IPS-20b (cell line): Measurements from ENCODE around the gene MYBPHL.
"Not testable (repeated sequence)": the region's sequence is repeated elsewhere in the genome, so short reads cannot be mapped to it uniquely, and the experiment has no call there.

Experiments used
- H3K27ac ChIP-seq: one replicate; pipeline ENCODE4 v1.5.1; 2013; ENCODE audit warnings: low read length
- H3K27me3 ChIP-seq: 2 replicates; pipeline ENCODE4 v1.6.1; 2013; ENCODE audit warnings: mild to moderate bottlenecking, low read length, inconsistent platforms; ENCODE audit not compliant: insufficient read depth
- H3K36me3 ChIP-seq: 2 replicates; pipeline ENCODE4 v1.6.1; 2013; ENCODE audit warnings: low read depth, mild to moderate bottlenecking, inconsistent platforms, low read length, moderate library complexity; ENCODE audit not compliant: insufficient read depth
- H3K4me1 ChIP-seq: 2 replicates; pipeline ENCODE4 v1.6.1; 2013; ENCODE audit warnings: mild to moderate bottlenecking, control low read depth, inconsistent platforms, low read length, moderate library complexity; ENCODE audit not compliant: insufficient read depth
- H3K4me3 ChIP-seq: 2 replicates; pipeline ENCODE4 v1.5.1; 2013; ENCODE audit warnings: mild to moderate bottlenecking, low read length, inconsistent platforms
- H3K9ac ChIP-seq: 2 replicates; pipeline ENCODE4 v1.6.1; 2013; ENCODE audit warnings: low read depth, mild to moderate bottlenecking, inconsistent platforms, low read length, moderate library complexity
- H3K9me3 ChIP-seq: 2 replicates; pipeline ENCODE4 v1.6.1; 2013; ENCODE audit warnings: mild to moderate bottlenecking, low read depth, low read length, inconsistent platforms; ENCODE audit not compliant: insufficient read depth

MYBPHL gene

DNA sequence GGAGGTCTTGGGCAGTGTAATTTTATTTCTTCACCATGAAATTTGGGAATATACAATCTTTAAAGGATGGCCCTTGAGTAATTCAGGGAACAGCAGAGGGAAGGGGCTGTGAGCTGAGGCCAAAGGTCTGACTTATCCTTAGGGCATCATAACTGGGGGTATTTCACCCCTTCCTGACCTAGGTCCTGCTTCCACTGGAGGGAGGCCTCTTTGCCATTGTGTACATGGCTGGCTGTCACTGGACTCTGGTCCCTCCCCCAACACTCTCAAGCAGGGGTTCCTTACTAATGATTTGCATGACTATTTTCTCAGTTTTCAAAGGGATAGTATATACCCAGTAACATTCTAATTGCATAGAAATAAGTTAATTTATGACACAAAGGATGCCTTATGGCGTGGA, 16.7 kb downstream of the MYBPHL start:
- Histone ChIP-seq H3K27ac (no peak overlapping the region), H3K9me3 (no peaks in the 10 kb centered on the region), H3K36me3 (no peaks in the 10 kb centered on the region), H3K27me3 (no peaks in the 10 kb centered on the region), H3K9ac (no peak overlapping the region), H3K4me3 (no peak overlapping the region), H3K4me1 (peaks cover 6% of the 10 kb centered on the region; the same call in 1 of the 2 replicates)

DNA sequence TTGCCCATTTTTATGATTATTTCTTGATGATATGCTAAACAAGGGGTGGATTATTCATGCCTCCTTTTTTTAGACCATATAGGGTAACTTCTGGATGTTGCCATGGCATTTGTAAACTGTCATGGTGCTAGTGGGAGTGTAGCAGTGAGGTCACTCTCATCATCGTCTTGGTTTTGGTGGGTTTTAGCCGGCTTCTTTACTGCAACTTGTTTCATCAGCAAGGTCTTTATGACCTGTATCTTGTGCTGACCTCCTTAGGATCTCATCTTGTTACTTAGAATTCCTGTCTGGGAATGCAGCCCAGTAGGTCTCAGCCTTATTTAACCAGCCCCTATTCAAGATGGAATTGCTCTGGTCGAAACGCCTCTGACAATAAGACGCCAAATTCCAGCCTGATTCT, 20.0 kb downstream of the MYBPHL start:
- peaks cover 15% of the 10 kb centered on the region for H3K4me1 ChIP-seq
- not testable (repeated sequence) for H3K27ac ChIP-seq, H3K27me3 ChIP-seq, H3K9me3 ChIP-seq, H3K4me3 ChIP-seq, H3K36me3 ChIP-seq, H3K9ac ChIP-seq

DNA sequence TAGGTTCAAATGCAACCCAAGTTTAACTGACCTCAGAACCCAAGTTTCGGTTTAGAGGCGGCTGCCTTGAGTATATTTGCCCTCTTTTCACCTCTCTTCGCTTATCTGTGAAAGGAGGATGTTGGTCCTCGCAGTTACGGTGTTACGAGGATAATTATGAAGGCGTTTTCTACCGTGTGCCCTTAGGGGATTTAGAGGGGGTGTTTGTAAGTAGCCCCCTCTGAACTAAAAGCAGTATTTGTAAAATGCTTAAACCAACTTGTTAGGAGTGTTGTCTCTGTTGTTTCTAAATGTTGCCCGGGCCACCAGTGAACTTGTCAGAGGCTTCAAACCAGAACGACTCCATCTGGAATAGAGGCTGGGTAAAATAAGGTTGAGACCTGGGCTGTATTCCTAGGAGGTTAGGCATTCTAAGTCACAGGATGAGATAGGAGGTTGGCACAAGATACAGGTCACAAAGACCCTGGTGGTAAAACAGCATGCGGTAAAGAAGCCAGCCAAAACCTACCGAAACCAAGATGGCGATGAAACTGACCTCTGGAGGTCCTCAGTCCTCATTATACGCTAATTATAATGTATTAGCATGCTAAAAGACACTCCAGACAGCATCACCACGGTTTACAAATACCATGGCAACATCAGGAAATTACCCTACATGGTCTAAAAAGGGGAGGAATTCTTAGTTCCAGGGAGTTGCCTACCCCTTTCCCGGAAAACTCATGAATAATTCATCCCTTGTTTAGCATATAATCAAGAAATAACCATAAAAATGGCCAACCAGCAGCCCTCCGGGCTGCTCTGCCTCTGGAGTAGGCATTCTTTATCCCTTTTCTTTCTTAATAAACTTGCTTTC, 22.8 kb downstream of the MYBPHL start:
- Histone ChIP-seq H3K9ac (peak overlapping the region; percentile 87), H3K27ac (peak overlapping the region; percentile 49), H3K36me3 (peaks cover 22% of the 10 kb centered on the region), H3K27me3 (no peaks in the 10 kb centered on the region), H3K9me3 (no peaks in the 10 kb centered on the region), H3K4me1 (peaks cover 15% of the 10 kb centered on the region), H3K4me3 (peak overlapping the region; percentile 87)

DNA sequence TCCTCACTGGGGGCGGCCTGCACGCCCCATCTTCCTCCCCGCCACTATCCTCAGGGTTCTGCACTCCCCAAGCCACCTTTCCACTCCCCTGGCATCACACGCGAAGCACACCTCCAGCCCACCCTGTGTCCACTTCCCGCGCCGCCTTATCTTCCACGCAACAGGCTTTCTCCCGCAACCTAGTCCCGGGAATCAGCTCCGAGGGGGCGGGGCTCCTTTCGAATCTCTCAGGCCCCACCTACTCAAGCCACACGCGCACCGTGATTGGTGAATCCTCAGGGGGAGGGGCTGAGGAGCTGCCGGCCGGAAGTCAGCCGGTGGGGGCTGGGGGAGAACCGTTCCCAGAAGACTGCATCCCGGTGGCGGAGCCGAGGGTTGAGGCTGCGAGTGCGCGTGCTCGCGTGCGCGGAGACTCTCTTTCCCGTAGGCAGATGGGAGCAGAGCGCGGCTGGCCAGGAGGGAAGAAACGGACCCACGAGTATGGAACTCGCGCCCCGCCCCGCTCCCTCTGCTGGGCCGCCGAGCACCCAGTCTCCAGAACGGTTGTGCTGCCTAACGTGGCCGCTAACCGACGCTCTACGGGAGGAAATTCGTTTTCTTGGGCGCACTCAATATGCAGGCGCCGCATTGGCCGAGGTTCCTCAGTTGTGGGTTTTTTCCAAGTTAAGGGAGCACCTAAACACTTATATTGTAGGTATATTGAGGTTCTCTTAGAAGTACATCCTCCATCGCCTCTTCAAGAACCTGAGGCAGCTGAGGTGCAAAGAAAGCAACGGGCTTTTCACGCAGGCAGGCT, 23.7 kb downstream of the MYBPHL start, which contains the start of gene PSRC1:
Gene PSRC1 (minus strand): TSS at position 194 of the 796 bp plus-strand sequence.
- H3K9me3 ChIP-seq = no peaks in the 10 kb centered on the region
- H3K4me1 ChIP-seq = peaks cover 15% of the 10 kb centered on the region

DNA sequence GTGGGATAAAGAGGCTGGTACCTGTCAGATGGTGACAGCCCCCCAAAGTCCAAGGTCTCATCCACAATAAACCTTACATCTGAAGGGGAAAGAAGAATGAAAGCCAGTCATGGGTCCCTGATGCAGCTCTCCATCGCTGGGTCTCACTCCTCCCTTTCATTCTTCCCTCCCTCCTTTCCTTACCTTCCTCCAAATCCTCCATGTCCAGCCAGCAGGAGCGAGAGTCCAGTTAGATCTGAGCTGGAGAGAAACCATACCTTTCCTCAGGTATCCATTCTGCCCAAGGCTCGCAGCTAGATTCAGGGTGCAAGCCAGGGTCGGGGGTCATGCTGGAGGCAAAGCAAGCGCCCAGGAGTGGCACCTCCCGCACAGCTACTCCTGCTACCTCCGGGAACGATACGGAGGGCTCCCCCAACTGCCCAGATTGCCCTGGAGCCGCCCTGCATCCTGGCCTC, 24.3 kb downstream of the MYBPHL start:
- H3K4me3 ChIP-seq = peak overlapping the region; percentile 87
- H3K4me1 ChIP-seq = peaks cover 15% of the 10 kb centered on the region
- H3K27me3 ChIP-seq = no peaks in the 10 kb centered on the region
- peaks cover 34% of the 10 kb centered on the region for H3K36me3 ChIP-seq
- peak overlapping the region; percentile 87 for H3K9ac ChIP-seq
- H3K9me3 ChIP-seq = no peaks in the 10 kb centered on the region
- H3K27ac ChIP-seq = peak overlapping the region; percentile 49

More for the DNA sequence above, 23.7 kb downstream of the MYBPHL start, which contains the start of gene PSRC1:
- Histone ChIP-seq H3K27ac (peak within 1 kb of the TSS; percentile 49), H3K27me3 (no peaks in the 10 kb centered on the region), H3K9ac (peak within 1 kb of the TSS; percentile 87), H3K36me3 (peaks cover 30% of the 10 kb centered on the region), H3K4me3 (peak within 1 kb of the TSS; percentile 87)

DNA sequence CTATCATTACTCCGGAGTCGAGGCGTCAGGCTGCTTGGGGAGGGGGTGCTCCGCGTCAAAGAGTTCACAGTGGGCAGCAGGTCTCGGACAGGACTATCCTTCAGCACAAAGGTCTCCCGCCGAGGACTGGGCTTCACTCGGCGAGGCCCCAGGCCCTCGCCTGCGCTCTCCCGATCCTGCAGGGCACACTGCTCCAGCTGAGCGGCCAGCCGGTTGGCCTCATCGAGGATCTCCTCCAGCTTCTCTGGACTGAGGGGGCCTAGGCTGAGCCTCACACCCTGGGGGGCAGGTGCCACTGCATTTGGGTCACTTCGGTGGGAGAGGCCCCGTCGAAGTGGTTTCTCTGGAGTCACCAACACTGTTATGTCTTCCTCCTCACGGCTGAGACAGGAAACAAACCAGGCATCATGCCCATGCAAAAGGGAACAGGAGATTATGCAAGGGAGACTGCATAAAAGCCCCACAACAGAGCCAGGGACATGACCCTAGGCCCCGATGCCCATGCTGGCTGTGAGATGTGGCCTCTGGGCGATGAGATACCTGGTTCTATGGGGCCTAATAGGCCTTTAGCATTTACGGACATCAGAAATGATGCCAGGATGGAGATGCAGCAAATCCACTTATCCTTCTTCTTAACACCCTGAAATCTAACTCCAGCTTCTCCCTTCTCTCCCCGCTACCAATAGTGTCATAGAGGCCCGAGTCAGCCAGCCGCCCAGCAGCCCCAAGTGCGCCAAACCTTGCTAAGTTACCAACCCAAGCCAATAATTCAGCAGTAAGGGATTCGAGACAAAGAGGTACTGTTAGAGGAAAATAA, 24.9 kb downstream of the MYBPHL start:
- Histone ChIP-seq H3K27me3 (no peaks in the 10 kb centered on the region), H3K4me3 (peak overlapping the region; percentile 87), H3K9ac (peak overlapping the region; percentile 87; the same call in 1 of the 2 replicates), H3K9me3 (no peaks in the 10 kb centered on the region), H3K27ac (no peak overlapping the region), H3K36me3 (peaks cover 34% of the 10 kb centered on the region), H3K4me1 (peaks cover 15% of the 10 kb centered on the region)

DNA sequence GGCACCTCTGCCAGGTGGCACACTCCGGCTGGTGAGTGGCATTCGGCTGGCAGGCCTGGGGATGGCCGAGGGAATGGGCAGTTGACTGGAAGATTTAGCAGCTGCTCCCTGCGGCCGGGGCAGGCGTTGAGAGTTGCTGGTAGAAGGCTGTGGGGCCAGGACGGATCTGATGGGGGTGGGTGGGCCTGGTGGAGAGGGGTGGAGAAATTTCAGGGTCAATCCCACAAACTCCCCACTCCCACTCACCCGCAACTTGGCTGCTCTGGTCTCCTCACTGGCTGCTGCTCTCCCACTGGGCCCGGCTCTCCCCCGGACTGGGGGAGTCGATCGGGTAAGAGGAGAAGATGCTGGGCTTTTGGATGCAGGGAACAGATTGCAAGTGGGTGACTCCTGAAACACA, 25.9 kb downstream of the MYBPHL start:
- Histone ChIP-seq H3K27ac (no peak overlapping the region), H3K4me3 (no peak overlapping the region), H3K9me3 (no peaks in the 10 kb centered on the region), H3K27me3 (no peaks in the 10 kb centered on the region), H3K9ac (no peak overlapping the region), H3K4me1 (peaks cover 15% of the 10 kb centered on the region), H3K36me3 (peaks cover 34% of the 10 kb centered on the region)

DNA sequence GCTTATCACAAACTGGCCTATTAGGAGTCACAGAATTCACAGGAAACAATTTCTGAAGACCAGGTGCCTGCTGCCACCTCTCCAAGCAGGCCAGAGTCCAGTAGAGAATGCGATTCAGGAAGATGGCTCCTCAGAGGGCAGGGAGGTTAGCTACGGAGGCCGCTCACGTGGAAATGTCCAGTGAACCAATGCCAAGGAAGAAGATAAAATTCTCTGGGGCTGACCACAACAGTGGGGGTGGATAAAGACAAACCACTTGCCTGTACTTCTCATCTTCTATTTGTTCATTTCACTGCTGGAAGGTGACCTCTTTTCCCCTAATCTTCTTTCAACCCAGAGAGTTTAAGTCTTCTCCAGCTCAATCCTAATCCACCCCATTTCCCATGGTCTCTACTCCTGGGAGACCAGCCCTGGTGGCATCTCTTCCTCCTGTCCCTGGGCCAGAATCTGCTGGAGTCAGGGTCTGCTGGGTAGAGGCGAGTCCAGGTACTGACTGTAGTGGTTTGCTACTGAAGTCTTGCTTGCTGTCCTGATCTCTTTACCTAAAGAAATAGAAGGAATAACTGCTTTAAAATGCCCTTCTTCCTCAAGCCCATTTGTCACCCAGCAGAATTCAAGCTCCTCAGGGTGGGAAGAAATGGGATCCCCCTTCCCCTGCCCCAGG, 27.1 kb downstream of the MYBPHL start:
- no peak overlapping the region for H3K9ac ChIP-seq
- no peak overlapping the region for H3K27ac ChIP-seq
- no peaks in the 10 kb centered on the region for H3K9me3 ChIP-seq
- H3K4me1 ChIP-seq = peaks cover 9% of the 10 kb centered on the region
- H3K36me3 ChIP-seq = peaks cover 34% of the 10 kb centered on the region
- H3K4me3 ChIP-seq = no peak overlapping the region
- H3K27me3 ChIP-seq = no peaks in the 10 kb centered on the region

DNA sequence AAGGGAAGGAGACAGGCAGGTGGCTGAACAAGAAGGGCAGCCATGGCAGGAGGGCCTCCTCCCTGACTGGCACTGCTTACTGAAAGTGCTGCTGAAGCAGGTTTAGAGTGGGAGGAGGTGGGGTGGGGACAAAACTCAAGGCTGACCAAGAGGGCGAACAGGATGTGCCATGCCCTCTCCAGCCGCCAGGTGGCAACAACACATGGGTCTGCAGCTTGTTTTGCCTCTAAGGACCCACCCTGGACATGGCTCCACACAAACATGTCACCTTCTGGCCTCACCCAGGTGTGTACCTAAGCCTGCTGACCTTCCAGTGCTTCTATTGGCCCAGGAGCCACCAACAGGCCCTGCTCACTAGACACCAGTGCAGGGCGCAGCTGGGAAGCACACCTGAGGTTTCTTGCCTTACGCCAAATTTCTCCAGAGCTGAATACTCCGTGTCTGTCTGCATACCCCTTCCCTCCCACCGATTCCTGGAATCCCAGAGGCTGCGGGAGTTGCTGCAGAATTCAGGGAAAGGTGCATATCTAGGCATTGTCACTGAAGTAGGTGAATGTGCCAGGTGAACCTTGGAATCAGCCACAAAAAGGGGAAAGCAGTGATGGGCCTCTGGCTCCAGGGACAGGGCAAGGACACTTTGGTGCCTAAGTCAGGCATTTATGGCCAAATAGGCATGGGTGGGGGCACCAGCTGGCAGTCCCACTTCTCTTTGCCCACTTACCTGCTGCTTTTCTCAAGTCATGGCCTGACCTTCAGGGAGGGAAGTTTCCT, 29.2 kb downstream of the MYBPHL start:
- Histone ChIP-seq H3K27me3 (no peaks in the 10 kb centered on the region), H3K27ac (no peak overlapping the region), H3K9me3 (no peaks in the 10 kb centered on the region), H3K36me3 (peaks cover 37% of the 10 kb centered on the region), H3K4me1 (peaks cover 3% of the 10 kb centered on the region; the same call in 1 of the 2 replicates), H3K4me3 (no peak overlapping the region), H3K9ac (no peak overlapping the region)

DNA sequence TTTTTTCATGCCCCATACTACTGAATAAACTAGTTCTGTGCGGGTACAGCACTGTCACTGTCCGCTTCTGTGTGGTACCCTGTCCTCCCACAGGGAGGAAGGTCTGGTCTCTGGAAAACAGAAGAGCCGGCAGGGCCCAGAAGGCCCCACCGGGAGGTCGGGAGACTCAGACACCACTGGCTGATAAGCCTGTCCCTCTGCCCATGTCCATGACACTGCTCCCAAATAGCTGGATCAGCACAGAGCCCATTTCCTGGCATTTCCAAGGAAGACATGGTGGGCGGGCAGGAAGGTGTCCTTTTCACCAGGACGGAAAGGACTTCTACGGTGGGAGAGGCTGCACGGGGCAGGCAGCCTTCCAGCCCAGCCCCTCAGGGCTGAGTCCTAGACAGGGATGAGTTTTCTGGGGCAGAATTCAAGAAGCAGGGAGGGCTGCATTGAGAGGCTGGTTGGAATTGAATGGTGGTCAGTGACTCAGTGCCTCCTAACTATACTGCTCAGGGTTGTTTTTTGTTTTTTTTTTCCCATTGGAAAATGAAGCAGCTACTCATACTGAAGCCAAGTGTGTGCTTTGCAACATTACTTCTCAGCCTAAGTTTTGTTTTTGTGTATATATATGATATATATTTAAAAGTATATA, 31.0 kb downstream of the MYBPHL start:
- Histone ChIP-seq H3K9me3 (no peaks in the 10 kb centered on the region), H3K9ac (no peak overlapping the region), H3K27me3 (no peaks in the 10 kb centered on the region), H3K4me3 (no peak overlapping the region), H3K4me1 (peaks cover 3% of the 10 kb centered on the region; the same call in 1 of the 2 replicates), H3K36me3 (peaks cover 49% of the 10 kb centered on the region), H3K27ac (no peak overlapping the region)
